Prostate gland (tissue), 2 donors: ENCODE measurements around the gene KCNQ1. TPM values are rescaled to one million over a fixed set of nuclear protein-coding genes. Genes with fewer than 3 reads are reported as not detected.

Experiments used
- DNase-seq: peaks from one replicate; pipeline ENCODE4 v3.0.0-alpha.2; 2019; ENCODE audit warnings: low spot score
- H3K27ac ChIP-seq, 2 donors: fragments of 200-600 bp; sonication (generic); 2 replicates each; pipeline ENCODE4 v1.5.1; 2017 to 2019
- H3K27me3 ChIP-seq: fragments of 200-600 bp; sonication (generic); replicated peaks from 2 replicates; pipeline ENCODE4 v1.5.1; 2019; ENCODE audit not compliant: insufficient read depth
- H3K36me3 ChIP-seq, 2 donors: fragments of 200-600 bp; sonication (generic); 1 replicate in 1 of 2; 2 replicates in 1 of 2; pipeline versions ENCODE4 v1.5.1 to v1.8.1; 2017 to 2019
- H3K4me1 ChIP-seq: fragments of 200-600 bp; sonication (generic); replicated peaks from 2 replicates; pipeline ENCODE4 v1.5.1; 2019
- H3K4me3 ChIP-seq, 2 donors: fragments of 200-600 bp; sonication (generic); 2 replicates each; pipeline ENCODE4 v1.5.1; 2017 to 2019
- H3K9me3 ChIP-seq: fragments of 200-600 bp; sonication (generic); 2 replicates; pipeline ENCODE4 v1.5.1; 2017
- POLR2A ChIP-seq: fragments of 450-650 bp; IDR thresholded peaks from one replicate; pipeline ENCODE4 v1.6.1; 2016; ENCODE audit warnings: antibody characterized with exemption, mild to moderate bottlenecking
- POLR2AphosphoS5 ChIP-seq: sonication (generic); formaldehyde crosslinking; IDR thresholded peaks from one replicate; pipeline ENCODE4 v1.6.1; 2017; ENCODE audit warnings: antibody characterized with exemption
- WGBS: methylation state at CpG from one replicate; pipeline ENCODE4 v1.1.5; 2018; 5-methylcytosine and 5-hydroxymethylcytosine counted together
- intact Hi-C: fragments of 100-400 bp; cut with DNase I; formaldehyde crosslinking; loops from one replicate; pipeline ENCODE4 v1.14.2; 2022
- total RNA-seq, 2 donors: library from RNA; depleted of rRNA; stranded (reverse); fragments of >200 nt; gene quantifications; one replicate each; pipeline ENCODE4 v1.1.0, GENCODE V29; 2016
- TF ChIP-seq, protein P1 (sequence below), 4 experiments: fragments of 200-600 bp in 2 of 4; fragments of 450-650 bp in 2 of 4; sonication (generic) in 2 of 4; IDR thresholded peaks; 1 replicate in 3 of 4; 2 replicates in 1 of 4; pipeline ENCODE4 v1.5.1; 2016 to 2019; ENCODE audit warnings: antibody characterized with exemption in 4 of 4, mild to moderate bottlenecking in 2 of 4, moderate library complexity in 2 of 4

Gene KCNQ1
- total RNA-seq, 2 donors from 2014 or later: 10.0 to 33.8 TPM

DNA sequence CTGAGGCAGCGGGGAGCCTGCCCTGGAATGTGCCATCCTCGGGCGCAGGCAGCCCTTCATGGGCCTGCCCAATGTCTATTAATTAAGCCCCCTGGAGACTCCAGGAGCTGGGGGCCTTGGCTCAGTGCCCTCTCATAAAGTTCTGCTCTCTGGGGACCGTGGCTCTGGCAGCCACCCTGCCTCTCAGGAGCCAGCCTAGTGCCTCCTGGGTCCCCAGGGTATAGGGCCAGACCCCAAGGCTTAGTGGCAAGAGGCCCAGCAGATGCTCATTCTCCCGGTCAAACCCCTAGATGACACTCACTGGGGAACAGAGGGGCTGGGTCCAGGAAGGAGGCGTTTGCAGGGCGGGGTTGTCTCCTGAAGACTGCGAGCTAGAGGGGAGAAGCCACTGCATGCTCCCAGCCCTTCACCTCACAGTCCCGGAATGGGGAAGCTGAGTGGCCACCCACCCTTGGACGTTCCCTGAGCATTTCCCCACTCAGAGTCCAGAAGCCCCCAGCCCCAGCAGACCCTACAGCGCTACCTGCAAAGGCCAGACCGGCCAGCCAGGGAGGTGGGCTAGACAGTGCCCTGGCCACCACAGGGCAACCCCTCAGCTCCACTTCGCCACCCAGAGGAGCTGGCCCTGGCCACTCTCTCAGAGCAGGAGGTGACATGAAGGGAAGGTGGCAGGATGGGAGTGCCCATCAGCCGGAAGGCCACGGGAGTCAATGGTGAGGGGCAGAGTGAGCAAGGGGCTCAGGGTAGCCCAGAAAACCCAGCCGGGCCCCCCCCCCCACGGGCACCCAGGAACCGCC is 357.8 kb downstream of the KCNQ1 start:
- TF ChIP-seq, protein P1, sequence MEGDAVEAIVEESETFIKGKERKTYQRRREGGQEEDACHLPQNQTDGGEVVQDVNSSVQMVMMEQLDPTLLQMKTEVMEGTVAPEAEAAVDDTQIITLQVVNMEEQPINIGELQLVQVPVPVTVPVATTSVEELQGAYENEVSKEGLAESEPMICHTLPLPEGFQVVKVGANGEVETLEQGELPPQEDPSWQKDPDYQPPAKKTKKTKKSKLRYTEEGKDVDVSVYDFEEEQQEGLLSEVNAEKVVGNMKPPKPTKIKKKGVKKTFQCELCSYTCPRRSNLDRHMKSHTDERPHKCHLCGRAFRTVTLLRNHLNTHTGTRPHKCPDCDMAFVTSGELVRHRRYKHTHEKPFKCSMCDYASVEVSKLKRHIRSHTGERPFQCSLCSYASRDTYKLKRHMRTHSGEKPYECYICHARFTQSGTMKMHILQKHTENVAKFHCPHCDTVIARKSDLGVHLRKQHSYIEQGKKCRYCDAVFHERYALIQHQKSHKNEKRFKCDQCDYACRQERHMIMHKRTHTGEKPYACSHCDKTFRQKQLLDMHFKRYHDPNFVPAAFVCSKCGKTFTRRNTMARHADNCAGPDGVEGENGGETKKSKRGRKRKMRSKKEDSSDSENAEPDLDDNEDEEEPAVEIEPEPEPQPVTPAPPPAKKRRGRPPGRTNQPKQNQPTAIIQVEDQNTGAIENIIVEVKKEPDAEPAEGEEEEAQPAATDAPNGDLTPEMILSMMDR (IDR thresholded peaks at IDR 0.05): no peak
- no peak for TF ChIP-seq POLR2A
- TF ChIP-seq POLR2AphosphoS5: no peak
- Histone ChIP-seq H3K4me1 (peaks cover 2% of the 10 kb centered on the region), H3K9me3 (no peaks in the 10 kb centered on the region), H3K36me3 (no peaks in the 10 kb centered on the region), H3K27me3 (no peaks in the 10 kb centered on the region), H3K4me3 (no peak overlapping the region), H3K27ac (no peak overlapping the region)
- DNase-seq: no peak
- intact Hi-C loops: no loop called here
- 79% methylated on average over 18 of the region's 18 CpGs for WGBS

DNA sequence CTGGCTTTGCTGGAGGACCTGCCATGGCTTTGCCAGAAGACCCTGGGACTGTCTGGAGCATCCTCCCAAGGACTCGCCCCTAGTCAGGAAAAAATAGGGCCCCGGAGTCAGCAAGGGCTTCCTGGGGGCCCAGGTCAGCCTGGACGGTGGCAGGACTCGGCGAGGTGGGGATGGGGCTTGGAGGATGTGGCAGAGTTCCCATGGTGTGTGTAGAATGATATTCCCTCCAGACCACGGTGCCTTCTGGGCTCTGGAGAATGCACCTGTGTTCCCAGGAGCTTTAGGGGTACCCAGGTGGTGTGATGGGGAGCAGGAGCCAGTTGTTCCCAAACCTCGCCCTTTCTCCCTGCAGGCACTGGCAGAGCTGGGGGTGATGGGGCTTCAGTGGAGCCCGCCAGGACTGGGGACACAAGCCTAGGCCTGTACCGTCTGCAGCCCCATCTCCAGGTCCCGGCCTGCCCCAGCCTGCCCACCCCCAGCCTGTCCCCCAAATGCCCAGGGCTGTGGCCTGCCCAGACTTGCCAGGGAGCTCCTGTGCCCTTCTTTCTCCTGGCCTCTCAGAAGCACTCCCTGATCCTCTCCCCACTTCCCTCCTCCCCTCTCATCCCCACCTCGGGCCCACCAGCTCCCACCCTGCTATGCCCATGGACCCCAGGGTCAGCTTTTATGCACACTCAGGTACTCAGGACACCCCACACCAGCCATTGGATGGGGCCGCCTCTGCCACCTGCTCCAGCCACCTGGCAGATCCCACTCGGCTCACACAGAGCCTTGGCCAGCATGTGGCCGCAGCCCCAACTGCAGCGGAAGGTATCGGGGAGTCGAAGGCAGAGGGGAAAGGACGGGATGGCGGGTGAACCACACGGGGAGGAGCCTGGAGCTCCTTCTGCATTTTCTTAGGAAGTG is 358.6 kb downstream of the KCNQ1 start:
- no peaks in the 10 kb centered on the region for H3K27me3 ChIP-seq
- TF ChIP-seq, protein P1 (IDR thresholded peaks at IDR 0.05): no peak
- TF ChIP-seq POLR2AphosphoS5: peak; percentile 6
- peak; percentile 69 for DNase-seq
- peaks cover 4% of the 10 kb centered on the region for H3K4me1 ChIP-seq
- intact Hi-C loops: no loop called here
- H3K27ac ChIP-seq: no peak overlapping the region
- 78% methylated on average over 20 of the region's 20 CpGs for WGBS
- H3K9me3 ChIP-seq: no peaks in the 10 kb centered on the region
- no peak overlapping the region for H3K4me3 ChIP-seq
- no peaks in the 10 kb centered on the region for H3K36me3 ChIP-seq

DNA sequence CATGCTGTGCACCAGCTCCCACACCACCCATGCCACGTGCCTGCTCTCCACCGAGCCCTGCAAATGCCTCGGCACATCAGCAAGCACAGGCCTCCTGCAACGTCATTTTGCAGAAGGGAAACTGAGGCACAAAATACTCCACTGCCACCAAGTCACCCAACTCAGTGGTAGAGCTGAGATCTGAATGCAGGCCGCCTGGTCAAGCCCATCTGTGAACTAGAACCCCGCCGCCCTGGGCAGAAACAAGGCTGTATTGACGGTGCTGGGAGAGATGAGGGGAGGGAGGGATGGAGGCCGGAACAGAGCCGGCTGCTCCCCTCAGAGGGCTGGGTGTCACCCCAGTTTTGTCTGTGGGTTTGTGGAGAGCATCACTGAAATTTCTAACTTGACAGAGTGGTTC is 359.4 kb downstream of the KCNQ1 start:
- H3K9me3 ChIP-seq: no peaks in the 10 kb centered on the region
- H3K27me3 ChIP-seq: no peaks in the 10 kb centered on the region
- H3K4me1 ChIP-seq: peaks cover 4% of the 10 kb centered on the region
- 90% methylated on average over 10 of the region's 10 CpGs for WGBS
- no peak for TF ChIP-seq POLR2A
- TF ChIP-seq, protein P1 (IDR thresholded peaks at IDR 0.05): no peak
- no peak for TF ChIP-seq POLR2AphosphoS5
- no peaks in the 10 kb centered on the region for H3K36me3 ChIP-seq
- H3K27ac ChIP-seq: no peak overlapping the region
- intact Hi-C loops: no loop called here
- DNase-seq: no peak
- no peak overlapping the region for H3K4me3 ChIP-seq

DNA sequence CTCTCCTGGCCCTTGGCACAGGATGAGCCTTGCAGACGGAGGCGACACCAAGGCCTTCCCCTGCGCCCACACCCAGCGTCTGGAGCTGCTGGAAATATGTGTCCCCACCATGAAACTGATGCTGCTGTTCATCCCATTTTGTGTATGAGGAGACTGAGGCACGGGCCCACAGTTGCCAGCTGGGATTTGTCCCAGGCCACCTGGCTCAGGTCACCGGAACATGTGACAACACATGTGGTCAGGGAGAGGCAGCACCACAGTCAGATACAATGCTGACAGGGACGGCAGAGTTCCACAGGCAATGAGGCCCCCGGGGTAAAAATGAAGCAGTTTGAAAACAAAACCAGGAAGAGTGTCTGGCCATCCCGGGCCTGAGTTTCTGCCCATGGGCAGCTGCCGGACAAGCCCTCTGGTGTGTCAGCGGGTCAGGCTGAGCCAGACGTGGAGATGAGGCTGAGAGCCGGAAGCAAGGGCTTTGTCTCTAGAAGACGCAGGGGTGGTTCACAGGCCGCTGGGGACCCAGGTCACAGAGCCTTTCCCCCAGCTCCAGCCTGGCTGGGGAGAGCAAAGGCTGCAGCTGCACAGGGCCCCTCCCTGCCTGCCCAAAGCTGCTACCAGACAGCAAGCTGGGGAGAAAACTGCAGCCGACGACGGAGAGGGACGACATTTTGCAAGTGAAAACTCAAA is 360.0 kb downstream of the KCNQ1 start:
- TF ChIP-seq, protein P1 (IDR thresholded peaks at IDR 0.05): no peak
- TF ChIP-seq POLR2AphosphoS5: no peak
- TF ChIP-seq POLR2A: no peak
- H3K36me3 ChIP-seq: no peaks in the 10 kb centered on the region
- no peaks in the 10 kb centered on the region for H3K27me3 ChIP-seq
- intact Hi-C loops: no loop called here
- H3K27ac ChIP-seq: no peak overlapping the region
- 90% methylated on average over 19 of the region's 19 CpGs for WGBS
- H3K4me1 ChIP-seq: peaks cover 4% of the 10 kb centered on the region
- no peak overlapping the region for H3K4me3 ChIP-seq
- no peaks in the 10 kb centered on the region for H3K9me3 ChIP-seq
- no peak for DNase-seq
